GM19099 (cell line): ENCODE measurements around the gene SH3PXD2A.

Experiments used
- POLR2A ChIP-seq: IDR thresholded peaks from 3 replicates; pipeline ENCODE4 v1.6.1; 2011; ENCODE audit warnings: low read depth; ENCODE audit not compliant: insufficient read length; ENCODE audit errors: extremely low read depth

SH3PXD2A gene

DNA sequence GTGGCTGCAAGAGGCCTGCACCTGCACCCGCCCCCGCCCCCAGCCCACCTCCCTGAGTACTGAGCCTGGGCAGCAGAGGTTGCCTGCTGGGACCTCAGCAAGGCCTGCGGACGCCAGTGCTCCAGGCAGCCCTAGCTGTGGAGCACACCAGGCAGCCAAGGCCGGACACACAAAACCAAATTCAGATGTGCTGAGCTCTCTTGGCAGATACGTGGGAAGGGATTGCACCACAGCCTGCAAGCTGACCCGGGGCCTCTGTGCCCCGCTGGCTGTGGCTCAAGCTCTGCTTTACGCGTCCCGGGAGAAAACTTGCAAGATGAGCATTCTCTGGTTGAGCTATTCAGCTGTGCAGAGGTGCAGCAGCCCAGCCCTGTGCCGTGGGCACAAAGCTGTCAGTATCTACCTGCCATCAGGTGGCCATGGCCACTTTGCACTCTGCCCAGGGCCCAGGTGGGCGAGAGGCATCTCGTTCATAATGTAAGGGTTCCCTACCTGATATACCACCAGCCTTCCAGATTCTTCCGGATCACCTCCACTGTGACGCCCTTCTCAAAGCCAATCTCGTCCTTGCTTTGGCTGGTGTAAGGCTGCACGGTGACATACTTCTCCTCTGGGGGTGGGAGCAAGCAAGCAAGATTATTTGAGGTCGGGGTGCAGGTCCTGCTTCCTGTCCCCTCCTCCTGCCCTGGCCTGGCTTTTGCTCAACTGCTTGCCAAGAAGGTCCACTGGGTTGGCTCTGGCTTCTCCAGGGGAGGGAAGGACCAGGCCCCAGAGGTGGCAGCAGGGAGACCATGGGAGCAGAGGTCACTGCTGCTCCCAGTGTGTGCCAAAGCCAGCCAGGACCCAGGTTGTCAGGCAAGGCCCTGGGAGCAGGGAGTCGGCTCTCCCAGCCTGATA lies 238.4 kb downstream of the SH3PXD2A start:
- TF ChIP-seq POLR2A, result no peak

DNA sequence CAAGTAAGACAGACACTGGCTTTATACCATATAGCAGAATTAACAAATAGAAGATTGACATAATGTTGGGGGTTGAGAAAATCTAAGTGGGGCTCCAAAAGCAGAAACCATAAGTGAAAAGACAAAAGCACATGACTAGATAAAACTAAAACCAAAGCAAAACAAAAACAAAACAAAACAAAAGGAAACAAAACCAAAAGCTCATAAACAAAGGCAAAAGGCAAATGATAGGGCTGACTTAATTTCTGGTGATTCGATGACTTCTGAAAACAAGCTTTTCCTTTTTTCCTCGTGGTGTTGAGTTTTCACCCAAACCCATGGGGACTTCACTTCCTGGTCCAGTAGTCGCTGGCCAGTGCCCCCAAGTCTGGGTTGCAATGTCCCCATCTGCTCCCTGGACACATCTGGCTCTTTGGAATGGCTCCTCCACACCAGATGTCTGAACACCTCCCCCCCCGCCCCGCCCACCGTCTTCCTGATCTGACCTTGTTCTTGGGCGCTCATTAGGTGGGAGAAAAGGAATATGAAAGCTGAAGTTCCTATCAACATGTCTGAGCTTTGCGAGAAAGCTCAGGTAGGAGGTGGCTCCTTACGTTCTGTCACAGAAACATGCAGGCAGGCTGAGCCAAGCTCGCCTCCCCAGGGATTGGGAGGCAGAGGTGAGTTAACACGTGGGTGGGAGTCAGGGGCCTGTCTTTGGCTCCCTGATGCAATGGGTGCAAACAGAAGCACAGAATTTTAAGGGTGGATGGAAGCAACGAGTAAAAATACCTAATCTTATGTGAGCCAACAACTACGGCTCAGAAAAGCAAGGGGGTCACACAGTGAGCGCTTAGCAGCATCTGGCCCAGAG lies 240.8 kb downstream of the SH3PXD2A start:
- TF ChIP-seq POLR2A, result no peak

DNA sequence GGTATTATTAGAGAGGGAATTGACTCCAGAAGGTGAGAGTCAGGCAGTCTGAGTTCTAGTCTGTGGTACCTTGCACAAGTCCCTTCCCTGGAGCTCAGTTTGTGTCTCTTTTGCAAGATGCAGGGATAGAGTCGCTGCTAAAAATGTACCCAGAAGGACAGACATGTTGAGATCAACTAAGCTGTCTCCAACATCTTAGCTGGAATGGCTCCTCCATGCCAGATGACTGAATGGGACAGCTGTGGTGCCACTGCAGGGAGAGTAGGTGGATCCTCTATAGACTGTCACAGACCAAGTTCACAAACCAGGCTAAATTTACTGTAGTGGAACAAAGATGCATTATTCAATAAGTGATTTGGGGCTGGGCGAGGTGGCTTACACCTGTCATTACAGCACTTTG lies 241.8 kb downstream of the SH3PXD2A start:
- no peak for TF ChIP-seq POLR2A

DNA sequence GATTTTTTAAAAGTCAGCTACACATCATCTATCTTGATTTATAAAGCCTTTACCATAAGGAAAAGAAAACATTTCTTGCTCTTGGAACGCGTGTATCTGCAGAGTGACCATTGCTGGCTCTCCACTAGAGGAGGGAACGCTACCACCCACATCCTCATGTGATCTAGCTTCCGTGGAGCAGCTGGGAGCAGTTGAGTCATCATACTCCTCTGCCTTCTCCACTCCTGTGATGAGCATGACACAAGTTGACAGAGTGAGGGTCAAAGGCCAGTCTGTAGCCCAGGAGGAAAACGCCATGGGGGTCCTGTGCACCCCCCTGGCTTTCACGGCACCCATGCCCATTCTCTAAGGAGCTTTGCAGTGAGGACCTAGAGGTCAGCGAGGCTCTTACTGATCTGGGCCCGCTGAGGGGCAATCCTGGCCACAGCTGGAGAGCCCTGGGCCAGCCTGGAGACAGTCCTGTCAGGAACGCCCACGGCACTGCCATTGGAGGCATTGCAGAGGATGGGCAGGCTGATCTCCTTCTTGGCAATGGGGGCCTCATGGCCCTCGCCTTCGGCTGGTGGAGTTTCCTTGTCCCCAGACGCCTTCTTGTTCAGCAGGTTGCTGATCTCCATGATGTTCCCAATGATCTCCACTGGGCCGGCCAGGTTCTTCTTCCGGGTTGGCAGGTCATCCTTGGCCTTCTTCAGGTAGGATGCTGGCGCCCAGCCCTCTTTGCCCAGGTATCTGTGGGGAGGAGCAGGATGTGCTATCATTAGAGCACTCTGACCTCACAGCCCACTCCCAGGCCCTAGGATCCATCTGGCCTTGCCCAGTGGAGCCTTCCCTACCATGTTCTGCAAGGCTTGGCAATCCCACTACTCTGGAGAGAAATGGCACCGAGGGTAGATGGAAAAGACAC lies 242.7 kb downstream of the SH3PXD2A start:
- TF ChIP-seq POLR2A, result no peak

DNA sequence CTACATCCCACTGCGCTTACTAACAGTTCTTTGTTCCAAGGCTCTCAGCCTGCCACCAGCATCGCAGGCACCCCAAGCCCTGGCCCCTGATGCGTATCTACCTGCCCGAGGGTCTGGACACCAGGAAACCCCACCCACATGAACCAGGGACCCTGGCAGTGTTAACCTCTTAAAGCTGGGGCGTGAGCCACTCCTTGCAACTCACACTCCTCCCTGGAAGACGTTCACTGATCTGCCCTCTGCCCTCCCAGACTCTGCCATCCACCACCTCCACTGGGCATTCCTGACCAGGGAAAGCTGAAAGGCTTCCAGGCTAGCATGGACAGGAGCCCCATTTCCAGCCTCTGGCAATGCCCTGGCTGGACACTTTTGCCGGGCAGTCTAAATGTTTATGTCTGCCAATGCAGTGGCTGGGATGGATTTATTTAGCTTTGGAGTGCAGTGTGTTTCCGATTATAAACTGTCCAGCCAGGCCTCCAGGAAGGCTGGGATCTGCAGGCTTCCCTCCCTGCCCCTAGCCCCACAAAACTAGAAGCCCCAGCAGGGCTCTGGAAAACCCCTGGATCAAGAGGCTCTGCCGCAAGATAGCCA lies 244.4 kb downstream of the SH3PXD2A start:
- TF ChIP-seq POLR2A, result no peak

DNA sequence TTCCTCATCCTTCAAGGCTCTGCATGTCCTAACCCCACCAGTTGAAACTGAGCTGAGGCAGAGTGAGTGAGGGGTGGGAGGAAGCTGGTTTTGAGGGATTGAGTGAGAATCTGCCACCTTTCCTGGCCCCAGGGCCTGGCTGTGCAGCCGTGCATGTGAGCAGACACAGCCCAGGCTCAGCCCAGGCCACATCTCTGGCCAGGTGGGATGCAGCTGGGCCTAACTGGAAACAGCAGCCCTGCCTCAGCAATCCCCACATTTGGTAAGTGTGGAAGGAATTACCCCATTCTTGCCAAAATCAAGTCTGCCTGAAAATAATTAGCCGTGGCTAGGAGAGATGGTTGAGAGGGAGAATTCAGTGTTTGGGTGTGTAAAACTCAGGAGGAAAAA lies 245.3 kb downstream of the SH3PXD2A start:
- no peak for TF ChIP-seq POLR2A

DNA sequence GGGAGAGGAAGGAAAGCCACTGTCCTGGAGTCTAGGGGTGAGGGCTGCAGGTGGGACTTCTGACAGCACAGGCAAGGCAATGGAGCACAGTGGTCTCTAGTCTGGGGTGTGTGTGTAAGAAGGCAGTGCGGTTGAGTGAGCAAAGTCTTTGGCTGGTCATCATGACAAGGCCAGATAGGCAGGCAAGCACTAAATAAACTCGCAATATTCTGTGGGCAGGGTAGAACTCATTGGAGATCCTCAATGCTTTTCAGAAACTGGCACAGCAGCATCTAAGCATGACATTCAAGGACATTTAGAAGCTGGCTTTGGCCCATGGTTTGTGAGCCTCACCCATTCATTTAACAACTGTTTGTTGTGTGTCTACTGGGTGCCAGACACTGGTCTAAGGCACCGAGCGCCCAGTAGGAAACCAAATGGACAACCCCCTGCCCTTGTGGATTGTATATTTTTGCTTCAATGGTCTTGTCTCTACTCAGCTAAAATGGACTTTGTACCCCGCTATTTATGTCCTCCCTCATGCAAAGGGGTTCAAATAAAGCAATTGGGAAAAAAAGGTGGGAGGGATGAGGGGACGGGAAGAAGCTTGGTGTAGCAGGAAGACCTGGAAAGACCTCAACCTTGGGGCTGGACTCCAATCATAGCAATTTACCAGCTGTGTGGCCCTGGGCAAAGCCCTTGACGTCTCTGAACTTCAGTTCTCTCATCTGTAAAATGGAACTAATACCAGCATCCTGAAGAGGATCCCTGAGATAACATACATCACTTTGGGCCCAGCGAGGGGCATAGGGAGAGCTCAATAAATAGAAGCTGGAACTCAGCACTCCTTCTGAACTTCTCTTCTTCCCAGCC lies 245.9 kb downstream of the SH3PXD2A start:
- TF ChIP-seq POLR2A, result no peak

DNA sequence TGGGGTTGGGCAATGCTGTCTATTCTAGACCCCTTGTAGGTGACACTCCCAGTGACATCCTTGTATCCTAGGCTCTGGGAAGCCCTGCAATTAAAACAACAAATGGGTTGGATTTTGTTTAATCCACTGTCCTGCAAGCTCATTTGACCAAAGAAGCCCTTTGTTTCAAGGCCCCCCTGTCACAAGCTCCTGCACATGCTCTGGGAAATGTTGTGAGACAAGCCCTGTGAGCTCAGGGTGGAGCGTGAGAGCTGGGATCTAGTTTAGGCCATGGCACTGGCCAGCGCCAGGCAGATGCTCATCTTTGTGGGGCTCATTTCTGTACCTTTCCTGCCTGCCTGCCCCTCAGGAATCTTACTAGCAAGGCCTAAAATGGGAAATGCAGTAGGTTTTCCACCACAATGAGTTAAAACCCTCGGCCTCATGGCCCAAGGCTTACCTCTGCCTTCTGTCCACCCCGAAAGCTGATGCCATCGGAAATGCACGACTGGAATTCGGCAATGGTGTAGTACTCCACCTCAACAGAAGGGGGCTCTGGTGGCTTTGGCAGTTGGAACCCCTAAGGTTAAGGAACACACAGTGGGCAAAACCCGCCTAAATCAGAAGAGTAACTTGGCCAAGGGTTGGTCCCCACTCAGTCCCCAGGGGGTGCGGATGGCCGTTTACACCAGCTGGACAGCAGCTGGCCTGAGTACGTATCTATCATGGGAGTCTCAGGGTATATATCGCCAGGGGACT lies 249.8 kb downstream of the SH3PXD2A start:
- no peak for TF ChIP-seq POLR2A

DNA sequence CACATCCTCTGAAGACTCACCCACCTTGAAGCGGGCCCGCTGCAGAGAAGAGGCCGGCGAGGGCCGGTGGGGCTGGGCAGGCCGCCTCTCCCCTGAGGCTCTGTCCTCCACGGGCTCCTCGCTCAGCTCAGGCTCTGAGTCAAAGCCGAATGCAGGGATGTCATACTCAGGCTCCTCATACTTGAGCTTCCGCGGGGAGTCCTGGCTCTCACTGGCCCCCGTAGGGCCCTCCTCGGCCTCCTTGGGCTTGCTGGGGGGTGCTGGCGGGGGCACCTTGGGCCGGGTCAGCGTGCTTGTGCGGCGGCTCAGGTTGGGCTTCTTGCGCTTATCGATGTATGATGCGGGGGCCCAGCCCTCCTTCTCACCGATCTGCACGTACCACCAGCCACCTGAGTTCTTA lies 252.0 kb downstream of the SH3PXD2A start:
- no peak for TF ChIP-seq POLR2A

DNA sequence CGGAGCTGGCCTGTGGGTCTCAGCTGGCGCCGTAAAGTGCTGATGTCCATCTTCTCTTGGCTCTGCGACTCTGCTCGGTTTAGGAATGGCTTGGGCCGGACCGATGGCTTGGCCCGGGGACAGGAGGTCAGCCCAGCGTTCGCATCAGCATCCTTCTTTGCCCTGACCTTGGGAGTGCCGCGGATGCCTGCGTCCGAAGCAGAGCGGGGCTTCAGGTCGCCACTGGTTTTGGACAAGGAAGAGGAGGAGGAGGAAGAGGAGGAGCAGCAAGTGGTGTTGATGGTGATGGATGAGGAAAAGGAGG lies 252.6 kb downstream of the SH3PXD2A start:
- no peak for TF ChIP-seq POLR2A

DNA sequence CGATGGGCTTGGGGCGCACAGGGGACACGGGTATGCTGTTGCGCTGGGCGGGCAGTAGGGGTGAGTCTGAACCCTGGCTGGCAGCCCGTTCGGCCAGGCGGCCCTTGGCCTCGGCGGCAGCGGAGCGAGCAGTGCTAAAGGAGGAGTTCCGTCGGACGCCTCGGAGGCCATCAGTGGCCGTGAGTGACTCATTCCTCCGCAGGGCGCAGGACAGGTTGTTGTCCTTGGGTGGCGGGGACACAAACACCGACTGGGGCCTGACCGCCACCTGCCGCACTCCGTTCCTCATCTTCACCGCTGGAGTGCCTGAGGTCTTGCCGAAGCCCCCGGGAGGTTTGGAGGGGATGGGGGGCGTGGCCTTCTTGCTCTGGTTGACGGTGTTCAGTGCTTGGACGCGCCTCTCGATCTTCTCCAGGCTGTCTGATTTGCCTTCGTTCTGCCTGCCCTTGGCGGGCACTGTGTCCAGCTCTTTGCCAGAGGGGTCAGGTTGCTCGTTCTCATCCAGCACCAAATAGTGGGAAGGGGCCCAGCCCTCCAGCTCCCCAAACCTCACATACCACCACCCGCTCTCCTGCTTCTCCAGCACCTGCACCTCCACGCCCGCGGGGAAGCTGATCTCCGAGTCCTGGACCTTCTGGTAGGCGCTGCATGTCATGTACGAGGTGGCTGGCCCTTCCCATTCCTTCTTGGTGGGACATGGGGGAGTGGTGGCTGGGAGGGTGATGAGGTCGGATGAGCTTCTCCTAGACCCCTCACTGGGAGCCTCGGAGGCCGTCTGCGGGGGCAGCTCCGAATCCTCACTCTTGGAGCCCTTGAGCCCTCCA lies 253.1 kb downstream of the SH3PXD2A start:
- no peak for TF ChIP-seq POLR2A

DNA sequence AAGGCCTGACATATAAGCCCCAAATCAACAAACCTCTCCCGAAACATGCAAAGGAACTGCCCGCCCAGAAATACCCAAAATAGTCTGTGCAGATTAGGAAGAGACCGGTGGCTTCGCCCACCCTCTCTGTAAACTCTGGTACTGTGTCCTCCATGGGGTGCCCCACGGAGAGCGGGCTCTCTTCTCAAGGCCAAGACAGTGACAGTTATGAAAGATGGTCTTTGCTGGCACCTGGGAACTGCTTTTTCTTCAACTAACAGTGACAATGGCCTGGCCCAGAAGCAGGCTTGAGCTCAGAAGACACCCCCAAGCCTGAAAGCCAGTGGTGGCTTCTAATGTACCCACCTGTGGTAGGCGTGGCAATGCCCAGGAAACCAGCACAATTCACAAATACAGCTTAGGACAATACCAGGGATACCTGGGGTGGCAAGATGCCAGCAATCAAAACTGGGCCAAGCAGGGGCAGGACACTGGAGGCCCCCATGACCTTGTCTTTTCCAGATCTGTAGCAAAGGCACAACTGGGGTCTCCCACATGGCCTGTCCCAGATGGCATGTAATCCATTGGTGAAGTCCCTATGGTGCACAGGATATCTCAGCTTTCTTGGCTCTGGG lies 254.3 kb downstream of the SH3PXD2A start:
- no peak for TF ChIP-seq POLR2A
